ENCODE data around the gene AAK1.

AAK1 gene

GRCh38 chr2:69685321-69686048 is 41.9 kb upstream of the AAK1 start:
- CTCF ChIA-PET = interaction anchor here (1.0 to 1.9 kb wide), 4 partner anchors 12 to 120 kb away, joined by 3 to 11 read pairs (median 6); no protein-coding TSS in a partner anchor

GRCh38 chr2:69683170-69683971 is 39.8 kb upstream of the AAK1 start:
- ChIA-PET POLR2A (no interaction called here), CTCF (interaction anchor here (0.7 to 1.4 kb wide), 9 partner anchors 10 to 272 kb away, joined by 3 to 8 read pairs (median 4); no protein-coding TSS in a partner anchor)
- DNase-seq (ENCODE audit: extremely low spot score) = no peak
- no peak for TF ChIP-seq CTCF (IDR thresholded peaks at IDR 0.05; ENCODE audit: control extremely low read depth, extremely low read depth, low read depth, missing control alignments)

More at GRCh38 chr2:69685321-69686048, 41.9 kb upstream of the AAK1 start:
- TF ChIP-seq CTCF (IDR thresholded peaks at IDR 0.05; ENCODE audit: control extremely low read depth, extremely low read depth, low read depth, missing control alignments) = no peak
- no peak for DNase-seq (ENCODE audit: extremely low spot score)
- POLR2A ChIA-PET = no interaction called here

- ChIA-PET CTCF (interaction anchor here (1.3 kb wide), 1 partner anchor 117 kb away, joined by 3 read pairs; no protein-coding TSS in a partner anchor), POLR2A (no interaction called here)
- no peak for DNase-seq (ENCODE audit: extremely low spot score)
- TF ChIP-seq CTCF (IDR thresholded peaks at IDR 0.05; ENCODE audit: control extremely low read depth, extremely low read depth, low read depth, missing control alignments) = no peak
Observed at GRCh38 chr2:69682525-69682924, 39.0 kb upstream of the AAK1 start.

GRCh38 chr2:69680001-69680675 is 36.6 kb upstream of the AAK1 start:
- ChIA-PET CTCF (interaction anchor here (1.6 kb wide), 1 partner anchor 114 kb away, joined by 4 read pairs; no protein-coding TSS in a partner anchor), POLR2A (no interaction called here)
- no peak for TF ChIP-seq CTCF (IDR thresholded peaks at IDR 0.05; ENCODE audit: control extremely low read depth, extremely low read depth, low read depth, missing control alignments)
- no peak for DNase-seq (ENCODE audit: extremely low spot score)

- TF ChIP-seq CTCF (IDR thresholded peaks at IDR 0.05; ENCODE audit: control extremely low read depth, extremely low read depth, low read depth, missing control alignments) = no peak
- POLR2A ChIA-PET = no interaction called here
- CTCF ChIA-PET = interaction anchor here (1.5 kb wide), 1 partner anchor 12 kb away, joined by 4 read pairs; no protein-coding TSS in a partner anchor
- DNase-seq (ENCODE audit: extremely low spot score) = no peak
Observed at GRCh38 chr2:69677914-69678313, 34.4 kb upstream of the AAK1 start.

- DNase-seq (ENCODE audit: extremely low spot score) = no peak
- POLR2A ChIA-PET = no interaction called here
- CTCF ChIA-PET = no interaction called here
- TF ChIP-seq CTCF (IDR thresholded peaks at IDR 0.05; ENCODE audit: control extremely low read depth, extremely low read depth, low read depth, missing control alignments) = no peak
Observed at GRCh38 chr2:69676146-69676545, 32.6 kb upstream of the AAK1 start.
